Ascending aorta (tissue), 2 donors: ENCODE results near the gene IL1A. TPM values are rescaled to one million over a fixed set of nuclear protein-coding genes. Genes with fewer than 3 reads are reported as not detected.

Experiments used
- DNase-seq, 2 donors: peaks; one replicate each; pipeline ENCODE4 v3.0.0-alpha.2; 2019; ENCODE audit warnings: low spot score in 2 of 2
- H3K27ac ChIP-seq, 2 donors: fragments of 200-600 bp; sonication (generic); one replicate each; pipeline ENCODE4 v1.5.1; 2016 to 2017; ENCODE audit warnings: mild to moderate bottlenecking in 1 of 2
- H3K27me3 ChIP-seq: fragments of 200-600 bp; sonication (generic); one replicate; pipeline ENCODE4 v1.5.1; 2017
- H3K36me3 ChIP-seq, 2 donors: fragments of 200-600 bp; sonication (generic); one replicate each; pipeline ENCODE4 v1.5.1; 2016
- H3K4me1 ChIP-seq, 2 donors: fragments of 200-600 bp; sonication (generic); one replicate each; pipeline ENCODE4 v1.5.1; 2016 to 2017; ENCODE audit warnings: mild to moderate bottlenecking in 1 of 2
- H3K4me3 ChIP-seq, 2 donors: fragments of 200-600 bp; sonication (generic); one replicate each; pipeline ENCODE4 v1.5.1; 2016 to 2017; ENCODE audit warnings: mild to moderate bottlenecking in 1 of 2
- H3K9me3 ChIP-seq, 2 donors: fragments of 200-600 bp; sonication (generic); one replicate each; pipeline ENCODE4 v1.5.1; 2016
- intact Hi-C: fragments of 100-400 bp; cut with DNase I; formaldehyde crosslinking; loops from one replicate; pipeline ENCODE4 v1.15.1; 2023
- total RNA-seq: library from RNA; depleted of rRNA; stranded (reverse); fragments of >200 nt; gene quantifications from one replicate; pipeline ENCODE4 v1.1.0, GENCODE V29; 2016
- TF ChIP-seq, protein P1 (sequence below), 3 experiments: fragments of 200-600 bp in 2 of 3; fragments of 450-650 bp in 1 of 3; sonication (generic) in 2 of 3; IDR thresholded peaks; one replicate each; pipeline ENCODE4 v1.5.1; 2016 to 2019; ENCODE audit warnings: antibody characterized with exemption in 3 of 3, mild to moderate bottlenecking in 1 of 3, moderate library complexity in 1 of 3

IL1A gene
- total RNA-seq, 1 donor from 2014 or later = not detected

DNA sequence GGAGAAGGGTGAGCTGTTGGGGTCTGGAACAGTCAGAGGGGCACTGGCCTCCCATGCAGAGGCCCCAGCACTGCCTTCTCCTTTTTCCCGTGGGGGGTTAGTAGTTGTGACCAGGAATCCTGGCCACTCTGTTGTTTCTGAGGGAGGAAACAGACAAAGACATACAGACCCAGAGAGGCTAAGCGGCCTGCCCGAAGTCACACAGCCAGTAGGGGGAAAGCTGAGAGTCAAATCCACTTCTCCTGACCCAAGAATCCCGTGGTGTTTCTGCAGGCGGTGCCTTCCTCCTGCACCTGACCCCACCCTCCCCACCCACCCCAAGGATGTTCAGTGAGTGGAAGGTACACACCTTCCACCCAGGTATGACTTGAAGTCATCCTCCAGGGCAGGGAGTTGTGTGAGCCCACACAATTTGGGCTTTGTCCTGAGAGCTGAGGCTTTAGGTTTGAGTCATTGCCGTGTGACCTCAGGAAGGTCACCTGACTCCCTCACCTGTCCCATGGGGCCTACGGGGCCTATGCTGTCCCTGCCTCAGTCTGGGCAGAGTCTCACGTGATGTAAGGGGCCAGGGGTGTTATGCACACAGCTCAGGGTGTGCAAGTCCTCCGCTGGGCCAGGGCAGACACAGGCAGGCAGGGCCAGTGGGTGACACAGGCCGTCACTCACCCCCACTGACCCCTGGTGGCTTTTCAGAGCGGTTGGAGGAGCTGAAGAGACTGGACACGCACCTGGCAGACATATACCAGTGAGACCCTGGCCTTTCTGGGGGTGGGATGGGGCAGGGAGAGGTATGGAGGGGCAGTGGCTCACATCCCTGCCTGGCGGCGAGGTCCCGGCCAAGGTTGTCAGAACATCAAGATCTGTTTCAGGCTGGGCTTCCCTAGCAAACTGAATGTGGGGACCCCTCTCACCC is 58.5 kb downstream of the IL1A start:
- no peak overlapping the region for H3K4me3 ChIP-seq
- no peaks in the 10 kb centered on the region for H3K9me3 ChIP-seq
- H3K27me3 ChIP-seq = no peaks in the 10 kb centered on the region
- intact Hi-C loops = loop anchor here (1.0 kb wide), 2 partner anchors 98 to 126 kb away; no protein-coding TSS in a partner anchor
- no peak for DNase-seq
- H3K4me1 ChIP-seq = no peaks in the 10 kb centered on the region
- H3K27ac ChIP-seq = no peak overlapping the region
- H3K36me3 ChIP-seq = no peaks in the 10 kb centered on the region
- TF ChIP-seq, protein P1, sequence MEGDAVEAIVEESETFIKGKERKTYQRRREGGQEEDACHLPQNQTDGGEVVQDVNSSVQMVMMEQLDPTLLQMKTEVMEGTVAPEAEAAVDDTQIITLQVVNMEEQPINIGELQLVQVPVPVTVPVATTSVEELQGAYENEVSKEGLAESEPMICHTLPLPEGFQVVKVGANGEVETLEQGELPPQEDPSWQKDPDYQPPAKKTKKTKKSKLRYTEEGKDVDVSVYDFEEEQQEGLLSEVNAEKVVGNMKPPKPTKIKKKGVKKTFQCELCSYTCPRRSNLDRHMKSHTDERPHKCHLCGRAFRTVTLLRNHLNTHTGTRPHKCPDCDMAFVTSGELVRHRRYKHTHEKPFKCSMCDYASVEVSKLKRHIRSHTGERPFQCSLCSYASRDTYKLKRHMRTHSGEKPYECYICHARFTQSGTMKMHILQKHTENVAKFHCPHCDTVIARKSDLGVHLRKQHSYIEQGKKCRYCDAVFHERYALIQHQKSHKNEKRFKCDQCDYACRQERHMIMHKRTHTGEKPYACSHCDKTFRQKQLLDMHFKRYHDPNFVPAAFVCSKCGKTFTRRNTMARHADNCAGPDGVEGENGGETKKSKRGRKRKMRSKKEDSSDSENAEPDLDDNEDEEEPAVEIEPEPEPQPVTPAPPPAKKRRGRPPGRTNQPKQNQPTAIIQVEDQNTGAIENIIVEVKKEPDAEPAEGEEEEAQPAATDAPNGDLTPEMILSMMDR (IDR thresholded peaks at IDR 0.05) = no peak

DNA sequence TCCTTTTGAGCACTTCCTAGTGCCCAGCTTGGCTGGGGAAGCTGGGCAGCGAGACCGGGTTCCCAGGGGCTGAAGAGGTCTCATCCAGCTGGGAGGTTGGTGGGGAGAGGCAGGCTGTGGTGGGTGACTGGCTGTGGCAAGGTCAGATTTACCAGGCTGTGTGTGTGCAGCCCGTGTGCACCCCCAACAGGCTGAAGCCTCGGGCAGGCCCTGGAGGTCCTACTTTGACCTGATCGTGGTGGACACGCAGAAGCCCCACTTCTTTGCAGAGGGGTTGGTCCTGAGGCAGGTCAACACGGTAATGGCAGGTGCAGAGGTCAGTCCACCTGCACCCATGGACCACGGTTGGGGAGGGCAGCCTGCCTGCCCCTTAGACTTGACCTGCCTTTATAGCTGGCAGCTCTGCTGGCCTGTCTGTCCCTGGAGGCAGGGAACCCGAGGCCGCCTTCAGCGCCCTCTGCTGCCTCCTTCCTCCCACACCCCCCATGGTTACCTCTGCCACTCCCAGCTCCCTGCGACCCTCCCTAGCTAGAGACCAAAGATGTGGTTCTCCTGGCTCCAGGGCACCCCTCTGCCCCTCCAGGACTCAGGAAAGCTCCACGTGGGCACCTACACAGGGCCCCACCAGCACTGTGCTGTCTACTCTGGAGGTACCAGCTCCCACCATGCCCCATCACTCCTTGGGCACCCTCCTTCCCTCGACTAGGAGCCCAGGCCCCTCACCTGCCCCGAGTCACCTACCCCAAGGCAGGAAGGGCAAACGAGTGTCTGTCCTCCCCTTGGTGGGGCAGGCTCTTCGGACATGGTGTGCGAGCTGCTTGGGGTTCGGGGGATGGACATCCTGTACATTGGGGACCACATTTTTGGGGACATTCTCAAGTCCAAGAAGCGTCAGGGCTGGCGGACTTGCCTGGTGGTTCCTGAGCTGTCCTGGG is 59.4 kb downstream of the IL1A start:
- H3K4me3 ChIP-seq = no peak overlapping the region
- H3K27me3 ChIP-seq = no peaks in the 10 kb centered on the region
- H3K4me1 ChIP-seq = no peaks in the 10 kb centered on the region
- H3K9me3 ChIP-seq = no peaks in the 10 kb centered on the region
- H3K27ac ChIP-seq = no peak overlapping the region
- DNase-seq = no peak
- intact Hi-C loops = no loop called here
- TF ChIP-seq, protein P1 (IDR thresholded peaks at IDR 0.05) = no peak
- H3K36me3 ChIP-seq = no peaks in the 10 kb centered on the region

DNA sequence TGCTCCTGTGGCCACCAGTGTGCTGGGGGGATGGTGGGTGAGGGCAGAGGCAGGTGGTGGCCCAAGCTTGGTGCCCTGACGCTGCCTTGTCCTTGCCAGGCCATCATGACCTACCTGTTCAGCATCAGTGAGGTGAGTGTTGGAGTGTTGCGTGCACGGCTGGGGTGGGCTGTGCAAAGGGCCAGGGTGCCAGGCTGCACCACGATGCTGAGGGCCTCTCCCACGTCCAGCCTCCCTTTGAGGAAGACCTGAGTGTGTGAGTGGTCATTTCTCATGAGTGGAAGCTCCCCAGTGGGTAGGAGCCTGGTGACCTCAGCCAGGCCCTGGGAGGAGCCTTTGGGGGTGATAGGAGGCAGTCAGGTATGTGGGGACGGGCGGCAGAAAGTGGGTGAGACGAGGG is 60.3 kb downstream of the IL1A start:
- no peak overlapping the region for H3K27ac ChIP-seq
- intact Hi-C loops = no loop called here
- no peaks in the 10 kb centered on the region for H3K36me3 ChIP-seq
- DNase-seq = no peak
- TF ChIP-seq, protein P1 (IDR thresholded peaks at IDR 0.05) = no peak
- H3K9me3 ChIP-seq = no peaks in the 10 kb centered on the region
- H3K4me3 ChIP-seq = no peak overlapping the region
- H3K27me3 ChIP-seq = no peaks in the 10 kb centered on the region
- no peaks in the 10 kb centered on the region for H3K4me1 ChIP-seq

Other genes starting within 250 kb of the IL1A start
- 3.6 TPM for gene POLR1B, start 242.0 kb downstream of the IL1A start, total RNA-seq
- gene CHCHD5, start 199.9 kb downstream of the IL1A start, total RNA-seq = 26.5 TPM
- 18.4 TPM for gene SLC20A1, start 138.6 kb downstream of the IL1A start, total RNA-seq
- not detected for gene NT5DC4, start 63.5 kb downstream of the IL1A start, total RNA-seq
- not detected for gene CKAP2L, start 19.9 kb downstream of the IL1A start, total RNA-seq
- not detected for gene IL1B, start 52.3 kb upstream of the IL1A start, total RNA-seq
- not detected for gene IL37, start 126.7 kb upstream of the IL1A start, total RNA-seq
- gene IL36G, start 193.5 kb upstream of the IL1A start, total RNA-seq = not detected
- gene IL36A, start 221.0 kb upstream of the IL1A start, total RNA-seq = not detected